Mesenchymal stem cell (in vitro differentiated cells and primary cell): Measurements from ENCODE around the gene SEC14L3.

Experiments
- DNase-seq: peaks from one replicate; pipeline ENCODE4 v3.0.0-alpha.2; 2013
- H2AFZ ChIP-seq: one replicate; pipeline ENCODE4 v1.6.1; 2013; ENCODE audit warnings: low read depth, mild to moderate bottlenecking, control low read depth, inconsistent platforms, low read length, moderate library complexity
- H2AK5ac ChIP-seq: 2 replicates; pipeline ENCODE4 v1.6.1; 2013; ENCODE audit warnings: low read length, moderate library complexity, mild to moderate bottlenecking, inconsistent platforms; ENCODE audit not compliant: severe bottlenecking
- H2BK120ac ChIP-seq: one replicate; pipeline ENCODE4 v1.6.1; 2013; ENCODE audit warnings: low read depth, mild to moderate bottlenecking, inconsistent platforms, low read length, moderate library complexity
- H2BK12ac ChIP-seq, 2 experiments: one replicate each; pipeline ENCODE4 v1.6.1; 2013; ENCODE audit warnings: inconsistent platforms in 2 of 2, low read length in 2 of 2, mild to moderate bottlenecking in 2 of 2, moderate library complexity in 2 of 2, control low read depth in 1 of 2
- H2BK15ac ChIP-seq: one replicate; pipeline ENCODE4 v1.6.1; 2013; ENCODE audit warnings: mild to moderate bottlenecking, low read depth, inconsistent platforms; ENCODE audit not compliant: poor library complexity, severe bottlenecking
- H2BK5ac ChIP-seq: 2 replicates; pipeline ENCODE4 v1.6.1; 2013; ENCODE audit warnings: low read depth, mild to moderate bottlenecking, low read length, control low read depth, inconsistent platforms; ENCODE audit not compliant: poor library complexity, severe bottlenecking
- H3K14ac ChIP-seq, 2 experiments: one replicate each; pipeline ENCODE4 v1.6.1; 2013; ENCODE audit warnings: inconsistent platforms in 2 of 2, low read length in 2 of 2, control low read depth in 1 of 2, mild to moderate bottlenecking in 1 of 2, moderate library complexity in 1 of 2
- H3K18ac ChIP-seq, 2 experiments: one replicate each; pipeline ENCODE4 v1.6.1; 2013; ENCODE audit warnings: inconsistent platforms in 2 of 2, low read length in 2 of 2, control low read depth in 1 of 2, low read depth in 1 of 2, mild to moderate bottlenecking in 1 of 2
- H3K23ac ChIP-seq, 2 experiments: one replicate each; pipeline ENCODE4 v1.6.1; 2013; ENCODE audit warnings: inconsistent platforms in 2 of 2, low read length in 2 of 2, mild to moderate bottlenecking in 2 of 2, moderate library complexity in 2 of 2, control low read depth in 1 of 2
- H3K27ac ChIP-seq: 2 replicates; pipeline ENCODE4 v1.5.1; 2013; ENCODE audit warnings: mild to moderate bottlenecking, moderate library complexity, low read length, control low read depth, inconsistent platforms; ENCODE audit not compliant: poor library complexity, severe bottlenecking
- H3K27me3 ChIP-seq, 2 experiments: 2 replicates each; pipeline versions ENCODE4 v1.6.1 to v1.7.0; 2013; ENCODE audit warnings: low read length in 2 of 2, mild to moderate bottlenecking in 2 of 2, moderate library complexity in 2 of 2, control low read depth in 1 of 2, inconsistent platforms in 1 of 2; ENCODE audit not compliant: control insufficient read depth in 1 of 2, insufficient read depth in 1 of 2
- H3K36me3 ChIP-seq, 2 experiments: 2 replicates each; pipeline versions ENCODE4 v1.6.1 to v1.7.0; 2013; ENCODE audit warnings: low read length in 2 of 2, control low read depth in 1 of 2, inconsistent platforms in 1 of 2, low read depth in 1 of 2, mild to moderate bottlenecking in 1 of 2; ENCODE audit not compliant: insufficient read depth in 2 of 2, control insufficient read depth in 1 of 2
- H3K4ac ChIP-seq, 2 experiments: one replicate each; pipeline ENCODE4 v1.6.1; 2013; ENCODE audit warnings: inconsistent platforms in 2 of 2, low read length in 2 of 2, mild to moderate bottlenecking in 2 of 2, moderate library complexity in 2 of 2, control low read depth in 1 of 2, low read depth in 1 of 2
- H3K4me1 ChIP-seq: 2 replicates; pipeline ENCODE4 v1.6.1; 2013; ENCODE audit warnings: low read depth, low read length, control low read depth; ENCODE audit not compliant: control insufficient read depth, insufficient read depth
- H3K4me2 ChIP-seq: 2 replicates; pipeline ENCODE4 v1.6.1; 2013; ENCODE audit warnings: low read length, mild to moderate bottlenecking, inconsistent platforms; ENCODE audit not compliant: poor library complexity, severe bottlenecking
- H3K4me3 ChIP-seq, 2 experiments: 2 replicates each; pipeline versions ENCODE4 v1.5.1 to v1.7.0; 2013; ENCODE audit warnings: low read length in 2 of 2, mild to moderate bottlenecking in 2 of 2, control low read depth in 1 of 2, low read depth in 1 of 2; ENCODE audit not compliant: insufficient read depth in 1 of 2
- H3K79me1 ChIP-seq: replicated peaks from 2 replicates; pipeline ENCODE4 v1.6.1; 2013; ENCODE audit warnings: mild to moderate bottlenecking, control low read depth, low read length, inconsistent platforms; ENCODE audit not compliant: poor library complexity, severe bottlenecking
- H3K9ac ChIP-seq: 2 replicates; pipeline ENCODE4 v1.7.0; 2013; ENCODE audit warnings: mild to moderate bottlenecking, low read length, moderate library complexity
- H3K9me3 ChIP-seq: 2 replicates; pipeline ENCODE4 v1.7.0; 2013; ENCODE audit warnings: mild to moderate bottlenecking, low read length; ENCODE audit not compliant: control insufficient read depth
- H4K8ac ChIP-seq: one replicate; pipeline ENCODE4 v1.6.1; 2013; ENCODE audit warnings: inconsistent platforms, mild to moderate bottlenecking, low read length, moderate library complexity
- H4K91ac ChIP-seq: one replicate; pipeline ENCODE4 v1.6.1; 2013; ENCODE audit warnings: mild to moderate bottlenecking, low read length, inconsistent platforms
- WGBS: methylation state at CpG from one replicate; pipeline ENCODE4 v1.1.7; 2013; ENCODE audit warnings: mixed read lengths; 5-methylcytosine and 5-hydroxymethylcytosine counted together

The SEC14L3 gene

GRCh38 chr22:30508216-30508615 lies 36.4 kb upstream of the SEC14L3 start:
- no peak overlapping the region for H3K14ac ChIP-seq
- H3K9me3 ChIP-seq: peaks cover 2% of the 10 kb centered on the region
- H2BK120ac ChIP-seq: no peak overlapping the region
- H3K79me1 ChIP-seq: no peaks in the 10 kb centered on the region
- H2AFZ ChIP-seq: no peak overlapping the region
- no peak overlapping the region for H4K8ac ChIP-seq
- H3K4ac ChIP-seq: no peak overlapping the region
- H3K27me3 ChIP-seq: peaks cover 13 to 34% of the 10 kb centered on the region in 2 experiments
- no peak overlapping the region for H3K18ac ChIP-seq
- no peak overlapping the region for H3K23ac ChIP-seq
- no peak overlapping the region for H2BK5ac ChIP-seq
- no peaks in the 10 kb centered on the region for H3K36me3 ChIP-seq
- H2BK12ac ChIP-seq: no peak overlapping the region
- no peak overlapping the region for H2BK15ac ChIP-seq
- H3K4me2 ChIP-seq: no peak overlapping the region
- no peak overlapping the region for H3K27ac ChIP-seq
- H3K9ac ChIP-seq: no peak overlapping the region
- no peak for DNase-seq
- no peak overlapping the region for H2AK5ac ChIP-seq
- no peak overlapping the region for H4K91ac ChIP-seq
- H3K4me3 ChIP-seq: no peak overlapping the region
- WGBS: 90% methylated on average over 4 of the region's 5 CpGs
- peaks cover 2% of the 10 kb centered on the region for H3K4me1 ChIP-seq

GRCh38 chr22:30507670-30508069 lies 35.9 kb upstream of the SEC14L3 start:
- Histone ChIP-seq H3K27me3 (peaks cover 13 to 34% of the 10 kb centered on the region in 2 experiments), H3K4me1 (peaks cover 2% of the 10 kb centered on the region), H2BK5ac (no peak overlapping the region), H2BK12ac (no peak overlapping the region), H2BK120ac (no peak overlapping the region), H4K8ac (no peak overlapping the region), H3K4ac (no peak overlapping the region), H4K91ac (no peak overlapping the region), H3K36me3 (no peaks in the 10 kb centered on the region), H3K23ac (no peak overlapping the region), H3K4me2 (no peak overlapping the region), H3K79me1 (no peaks in the 10 kb centered on the region), H2AFZ (no peak overlapping the region), H3K27ac (no peak overlapping the region), H3K9me3 (no peaks in the 10 kb centered on the region), H3K4me3 (no peak overlapping the region), H2AK5ac (no peak overlapping the region), H3K18ac (no peak overlapping the region), H3K9ac (no peak overlapping the region), H2BK15ac (no peak overlapping the region), H3K14ac (no peak overlapping the region)
- no peak for DNase-seq
- WGBS: 95% methylated on average over 2 of the region's 4 CpGs

- H4K8ac ChIP-seq: no peak overlapping the region
- H3K27me3 ChIP-seq: peaks cover 13 to 36% of the 10 kb centered on the region in 2 experiments
- H3K4ac ChIP-seq: no peak overlapping the region
- peaks cover 2% of the 10 kb centered on the region for H3K4me1 ChIP-seq
- H2BK5ac ChIP-seq: no peak overlapping the region
- no peak overlapping the region for H2BK15ac ChIP-seq
- no peak overlapping the region for H3K27ac ChIP-seq
- no peak overlapping the region for H2AFZ ChIP-seq
- H3K23ac ChIP-seq: no peak overlapping the region
- no peak overlapping the region for H3K9ac ChIP-seq
- no peak for DNase-seq
- H3K9me3 ChIP-seq: no peaks in the 10 kb centered on the region
- H3K14ac ChIP-seq: no peak overlapping the region
- no peak overlapping the region for H4K91ac ChIP-seq
- H2AK5ac ChIP-seq: no peak overlapping the region
- no peaks in the 10 kb centered on the region for H3K79me1 ChIP-seq
- no peaks in the 10 kb centered on the region for H3K36me3 ChIP-seq
- no peak overlapping the region for H3K18ac ChIP-seq
- no peak overlapping the region for H2BK120ac ChIP-seq
- no peak overlapping the region for H3K4me3 ChIP-seq
- H2BK12ac ChIP-seq: no peak overlapping the region
- WGBS: 94% methylated on average over 8 of the region's 8 CpGs
- no peak overlapping the region for H3K4me2 ChIP-seq
Observed at GRCh38 chr22:30506507-30506968, 34.7 kb upstream of the SEC14L3 start.

- no peak overlapping the region for H3K4ac ChIP-seq
- H3K23ac ChIP-seq: no peak overlapping the region
- H3K4me2 ChIP-seq: no peak overlapping the region
- H2BK120ac ChIP-seq: no peak overlapping the region
- H2BK15ac ChIP-seq: no peak overlapping the region
- DNase-seq: no peak
- no peak overlapping the region for H2AK5ac ChIP-seq
- H3K18ac ChIP-seq: no peak overlapping the region
- H4K91ac ChIP-seq: no peak overlapping the region
- no peaks in the 10 kb centered on the region for H3K36me3 ChIP-seq
- no peaks in the 10 kb centered on the region for H3K9me3 ChIP-seq
- peaks cover 13 to 35% of the 10 kb centered on the region in 2 experiments for H3K27me3 ChIP-seq
- H3K27ac ChIP-seq: no peak overlapping the region
- no peaks in the 10 kb centered on the region for H3K79me1 ChIP-seq
- H2BK12ac ChIP-seq: no peak overlapping the region
- H3K4me1 ChIP-seq: peaks cover 2% of the 10 kb centered on the region
- H4K8ac ChIP-seq: no peak overlapping the region
- H2BK5ac ChIP-seq: no peak overlapping the region
- H3K4me3 ChIP-seq: no peak overlapping the region
- no peak overlapping the region for H3K9ac ChIP-seq
- H2AFZ ChIP-seq: no peak overlapping the region
- WGBS: 89% methylated on average over 12 of the region's 12 CpGs
- no peak overlapping the region for H3K14ac ChIP-seq
Observed at GRCh38 chr22:30503551-30503950, 31.7 kb upstream of the SEC14L3 start.
